Glutamatergic neuron (in vitro differentiated cells): ENCODE results near the gene GALR1. TPM values are rescaled to one million over a fixed set of nuclear protein-coding genes. Genes with fewer than 3 reads are reported as not detected.
"Not testable (repeated sequence)": the region's sequence is repeated elsewhere in the genome, so short reads cannot be mapped to it uniquely, and the experiment has no call there.

Source experiments
- DNase-seq: peaks from one replicate; pipeline ENCODE4 v3.0.0; 2022
- H3K27ac Mint-ChIP-seq: one replicate; pipeline ENCODE4 v1.8.0; 2020; ENCODE audit warnings: mild to moderate bottlenecking, mixed read lengths, inconsistent platforms; ENCODE audit not compliant: unreplicated experiment
- H3K27me3 Mint-ChIP-seq: one replicate; pipeline ENCODE4 v1.8.0; 2020; ENCODE audit warnings: mild to moderate bottlenecking, moderate library complexity, mixed read lengths, inconsistent platforms; ENCODE audit not compliant: unreplicated experiment
- H3K36me3 Mint-ChIP-seq: one replicate; pipeline ENCODE4 v1.8.0; 2020; ENCODE audit warnings: mild to moderate bottlenecking, mixed read lengths, inconsistent platforms; ENCODE audit not compliant: unreplicated experiment
- H3K4me1 Mint-ChIP-seq: one replicate; pipeline ENCODE4 v1.8.0; 2020; ENCODE audit warnings: mild to moderate bottlenecking, low read depth, mixed read lengths, inconsistent platforms; ENCODE audit not compliant: unreplicated experiment
- H3K4me3 Mint-ChIP-seq: one replicate; pipeline ENCODE4 v1.8.0; 2020; ENCODE audit warnings: mild to moderate bottlenecking, mixed read lengths, inconsistent platforms; ENCODE audit not compliant: unreplicated experiment
- H3K9me3 Mint-ChIP-seq: one replicate; pipeline ENCODE4 v1.8.0; 2020; ENCODE audit warnings: mild to moderate bottlenecking, moderate library complexity, mixed read lengths, inconsistent platforms; ENCODE audit not compliant: unreplicated experiment
- total RNA-seq: library from RNA; stranded (reverse); fragmentation: NEBNext Ultra II Directional; extraction: Animal tissue kit (Norgen Biotek cat#: 25700); gene quantifications from one replicate; pipeline ENCODE4 v1.2.1, GENCODE V29; 2021; ENCODE audit not compliant: unreplicated experiment
- TF ChIP-seq, protein P1 (sequence below): fragments of 200-600 bp; sonication (generic); IDR thresholded peaks from one replicate; pipeline ENCODE4 v1.5.0; 2021; ENCODE audit not compliant: partially characterized antibody, unreplicated experiment

GALR1 gene
- total RNA-seq, 1 donor from 2014 or later, result 0.49 TPM

DNA sequence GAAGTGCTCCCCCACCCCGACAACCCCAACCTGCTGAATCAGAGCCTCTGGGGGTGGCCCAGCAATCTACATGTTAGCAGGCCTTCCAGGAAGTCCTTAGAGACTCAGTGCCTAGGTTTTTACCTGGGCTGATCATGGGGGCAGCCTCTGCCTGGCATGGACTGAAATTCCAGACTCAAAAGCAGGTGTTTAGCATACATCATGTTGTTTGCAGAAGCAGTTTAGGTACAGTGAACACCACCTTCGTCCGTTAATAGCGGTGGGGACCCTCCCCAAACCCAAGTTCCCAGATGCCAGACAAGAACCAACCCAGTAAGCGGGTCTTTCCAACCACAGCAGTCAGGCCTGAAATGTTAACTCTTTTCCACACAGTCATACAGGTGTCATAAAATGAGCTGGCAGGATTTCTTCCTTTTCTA, 26.4 kb upstream of the GALR1 start:
- H3K27ac Mint-ChIP-seq, result no peak overlapping the region
- H3K4me3 Mint-ChIP-seq, result no peak overlapping the region
- TF ChIP-seq, protein P1, sequence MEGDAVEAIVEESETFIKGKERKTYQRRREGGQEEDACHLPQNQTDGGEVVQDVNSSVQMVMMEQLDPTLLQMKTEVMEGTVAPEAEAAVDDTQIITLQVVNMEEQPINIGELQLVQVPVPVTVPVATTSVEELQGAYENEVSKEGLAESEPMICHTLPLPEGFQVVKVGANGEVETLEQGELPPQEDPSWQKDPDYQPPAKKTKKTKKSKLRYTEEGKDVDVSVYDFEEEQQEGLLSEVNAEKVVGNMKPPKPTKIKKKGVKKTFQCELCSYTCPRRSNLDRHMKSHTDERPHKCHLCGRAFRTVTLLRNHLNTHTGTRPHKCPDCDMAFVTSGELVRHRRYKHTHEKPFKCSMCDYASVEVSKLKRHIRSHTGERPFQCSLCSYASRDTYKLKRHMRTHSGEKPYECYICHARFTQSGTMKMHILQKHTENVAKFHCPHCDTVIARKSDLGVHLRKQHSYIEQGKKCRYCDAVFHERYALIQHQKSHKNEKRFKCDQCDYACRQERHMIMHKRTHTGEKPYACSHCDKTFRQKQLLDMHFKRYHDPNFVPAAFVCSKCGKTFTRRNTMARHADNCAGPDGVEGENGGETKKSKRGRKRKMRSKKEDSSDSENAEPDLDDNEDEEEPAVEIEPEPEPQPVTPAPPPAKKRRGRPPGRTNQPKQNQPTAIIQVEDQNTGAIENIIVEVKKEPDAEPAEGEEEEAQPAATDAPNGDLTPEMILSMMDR, result no peak
- no peaks in the 10 kb centered on the region for H3K27me3 Mint-ChIP-seq
- peaks cover 3% of the 10 kb centered on the region for H3K4me1 Mint-ChIP-seq
- H3K9me3 Mint-ChIP-seq, result no peaks in the 10 kb centered on the region
- DNase-seq, result no peak
- H3K36me3 Mint-ChIP-seq, result peaks cover 13% of the 10 kb centered on the region

DNA sequence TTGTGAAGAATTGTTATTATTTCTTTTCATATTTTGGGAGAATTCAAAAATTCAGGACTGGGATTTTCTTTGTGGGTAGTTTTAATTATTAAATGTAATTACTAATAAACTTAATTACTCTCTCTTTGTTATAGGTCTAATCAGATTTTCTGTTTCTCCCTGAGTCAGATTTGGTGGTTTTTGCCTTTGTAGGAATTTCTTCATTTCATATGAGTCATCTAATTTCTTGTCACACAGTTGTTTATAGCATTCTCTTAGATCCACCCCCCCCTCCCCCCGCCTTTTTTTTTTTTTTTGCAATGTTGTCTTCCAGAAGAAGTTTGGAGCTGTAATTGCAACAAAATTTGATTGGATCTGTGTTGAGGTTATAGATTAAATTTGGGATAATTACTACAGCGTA, 26.0 kb upstream of the GALR1 start:
- no peaks in the 10 kb centered on the region for H3K9me3 Mint-ChIP-seq
- TF ChIP-seq, protein P1, result no peak
- H3K27ac Mint-ChIP-seq, result no peak overlapping the region
- no peak overlapping the region for H3K4me3 Mint-ChIP-seq
- H3K27me3 Mint-ChIP-seq, result no peaks in the 10 kb centered on the region
- H3K36me3 Mint-ChIP-seq, result peaks cover 13% of the 10 kb centered on the region
- peaks cover 6% of the 10 kb centered on the region for H3K4me1 Mint-ChIP-seq
- DNase-seq, result no peak

DNA sequence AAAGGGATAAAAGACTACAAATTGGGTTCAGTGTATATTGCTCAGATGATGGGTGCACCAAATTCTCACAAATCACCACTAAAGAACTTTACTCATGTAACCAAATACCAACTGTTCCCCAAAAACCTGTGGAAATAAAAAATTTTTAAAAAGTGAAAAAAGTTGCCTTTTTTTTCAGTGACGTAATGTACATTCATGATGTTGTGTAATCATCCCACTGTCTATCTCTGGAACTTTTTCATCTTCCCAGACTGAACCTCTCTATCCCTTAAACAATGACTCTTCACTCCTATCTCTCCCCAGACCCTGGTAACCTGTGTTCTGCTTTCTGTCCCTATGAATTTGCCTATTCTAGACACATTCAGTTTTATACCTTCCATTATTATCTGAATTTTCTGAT, 19.0 kb upstream of the GALR1 start:
- no peak overlapping the region for H3K27ac Mint-ChIP-seq
- no peaks in the 10 kb centered on the region for H3K27me3 Mint-ChIP-seq
- H3K4me3 Mint-ChIP-seq, result no peak overlapping the region
- no peak for DNase-seq
- peaks cover 13% of the 10 kb centered on the region for H3K36me3 Mint-ChIP-seq
- H3K9me3 Mint-ChIP-seq, result no peaks in the 10 kb centered on the region
- TF ChIP-seq, protein P1, result no peak
- H3K4me1 Mint-ChIP-seq, result peaks cover 8% of the 10 kb centered on the region

DNA sequence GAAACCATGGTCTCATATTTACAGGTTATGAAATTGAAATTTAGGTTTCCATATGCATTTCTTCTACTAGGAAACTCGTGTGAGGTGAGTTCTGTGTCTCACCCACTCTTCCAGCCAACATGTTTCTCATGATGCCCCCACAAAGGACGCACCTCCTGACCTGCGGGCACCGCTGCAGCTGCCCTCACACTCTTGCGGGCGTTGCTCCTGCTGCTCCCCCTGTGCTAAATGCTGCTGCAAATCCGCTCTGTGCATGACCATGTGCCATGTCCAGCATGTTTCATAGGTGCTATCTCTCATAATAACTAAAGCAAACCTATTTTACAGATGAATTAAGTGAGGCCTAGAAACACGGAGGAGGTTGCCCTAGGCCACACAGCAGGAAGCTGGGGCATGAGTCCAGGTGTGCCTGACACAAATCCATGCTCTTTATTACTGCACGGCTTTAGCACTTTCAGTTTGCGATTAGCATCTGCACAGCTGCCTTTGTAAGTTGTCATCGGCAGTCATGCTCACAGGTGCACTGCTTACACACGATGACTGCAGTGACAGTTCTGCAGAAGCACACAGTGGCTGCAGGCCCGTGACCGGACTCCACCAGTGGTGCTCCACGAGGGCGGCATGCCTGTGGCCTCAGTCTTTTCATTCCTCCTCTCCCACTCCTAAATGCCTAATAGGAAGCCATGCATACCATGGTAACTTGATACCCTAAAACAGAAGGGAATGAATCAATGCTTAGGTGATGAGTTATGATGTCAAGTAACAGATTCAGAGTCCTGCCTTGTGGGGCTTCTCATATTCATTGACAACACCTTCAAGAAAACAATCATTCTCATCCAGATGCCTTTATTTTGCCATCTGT, 14.9 kb upstream of the GALR1 start:
- no peaks in the 10 kb centered on the region for H3K27me3 Mint-ChIP-seq
- TF ChIP-seq, protein P1, result no peak
- no peak overlapping the region for H3K27ac Mint-ChIP-seq
- peaks cover 2% of the 10 kb centered on the region for H3K4me1 Mint-ChIP-seq
- no peak overlapping the region for H3K4me3 Mint-ChIP-seq
- DNase-seq, result no peak
- H3K36me3 Mint-ChIP-seq, result peaks cover 7% of the 10 kb centered on the region
- peaks cover 16% of the 10 kb centered on the region for H3K9me3 Mint-ChIP-seq

DNA sequence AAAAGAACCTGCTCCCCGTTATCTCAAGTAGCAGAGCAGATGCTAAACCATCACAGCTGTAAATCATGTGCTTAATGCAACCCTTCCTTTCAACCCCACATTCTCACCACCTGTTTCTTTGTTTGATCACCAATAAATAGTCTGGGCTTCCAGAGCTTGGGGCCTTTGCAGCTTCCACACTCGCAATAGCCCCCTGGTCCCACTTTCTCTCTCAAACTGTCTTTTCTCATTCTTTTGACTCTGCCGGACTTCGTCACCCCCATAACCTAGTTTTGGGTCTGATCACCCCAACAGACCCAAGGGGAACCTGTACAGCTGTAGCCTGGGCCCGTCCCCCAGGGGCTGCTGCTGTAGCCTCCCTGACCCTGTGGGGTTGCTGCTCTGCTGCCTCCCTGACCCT, 10.4 kb upstream of the GALR1 start:
- H3K27me3 Mint-ChIP-seq, H3K4me3 Mint-ChIP-seq, DNase-seq, H3K36me3 Mint-ChIP-seq, H3K4me1 Mint-ChIP-seq, H3K27ac Mint-ChIP-seq: not testable (repeated sequence)
- peaks cover 18% of the 10 kb centered on the region for H3K9me3 Mint-ChIP-seq
